Nephron progenitor cell (in vitro differentiated cells): ENCODE measurements around the gene EBF4.
A peak's percentile ranks its signal among the peaks of the same experiment; 100 is the strongest.
"Not testable (repeated sequence)": the region's sequence is repeated elsewhere in the genome, so short reads cannot be mapped to it uniquely, and the experiment has no call there.

Experiments
- DNase-seq: peaks from one replicate; pipeline ENCODE4 v3.0.0; 2021
- H3K27ac Mint-ChIP-seq: 2 replicates; pipeline ENCODE4 v1.8.0; 2021; ENCODE audit warnings: mild to moderate bottlenecking, moderate library complexity, mixed read lengths
- H3K27me3 Mint-ChIP-seq: 2 replicates; pipeline ENCODE4 v1.8.0; 2021; ENCODE audit warnings: mild to moderate bottlenecking, low read depth, mixed read lengths; ENCODE audit not compliant: poor library complexity
- H3K36me3 Mint-ChIP-seq: 2 replicates; pipeline ENCODE4 v1.8.0; 2021; ENCODE audit warnings: low read depth, mixed read lengths
- H3K4me1 Mint-ChIP-seq: 2 replicates; pipeline ENCODE4 v1.8.0; 2021; ENCODE audit warnings: mixed read lengths
- H3K4me3 Mint-ChIP-seq: 2 replicates; pipeline ENCODE4 v1.8.0; 2021; ENCODE audit warnings: mild to moderate bottlenecking, moderate library complexity, mixed read lengths
- H3K9me3 Mint-ChIP-seq: 2 replicates; pipeline ENCODE4 v1.8.0; 2021; ENCODE audit warnings: mild to moderate bottlenecking, moderate library complexity, mixed read lengths
- TF ChIP-seq, protein P1 (sequence below): fragments of 200-600 bp; sonication (generic); IDR thresholded peaks from 2 replicates; pipeline ENCODE4 v1.5.0; 2021; ENCODE audit warnings: antibody characterized with exemption

Gene EBF4

DNA sequence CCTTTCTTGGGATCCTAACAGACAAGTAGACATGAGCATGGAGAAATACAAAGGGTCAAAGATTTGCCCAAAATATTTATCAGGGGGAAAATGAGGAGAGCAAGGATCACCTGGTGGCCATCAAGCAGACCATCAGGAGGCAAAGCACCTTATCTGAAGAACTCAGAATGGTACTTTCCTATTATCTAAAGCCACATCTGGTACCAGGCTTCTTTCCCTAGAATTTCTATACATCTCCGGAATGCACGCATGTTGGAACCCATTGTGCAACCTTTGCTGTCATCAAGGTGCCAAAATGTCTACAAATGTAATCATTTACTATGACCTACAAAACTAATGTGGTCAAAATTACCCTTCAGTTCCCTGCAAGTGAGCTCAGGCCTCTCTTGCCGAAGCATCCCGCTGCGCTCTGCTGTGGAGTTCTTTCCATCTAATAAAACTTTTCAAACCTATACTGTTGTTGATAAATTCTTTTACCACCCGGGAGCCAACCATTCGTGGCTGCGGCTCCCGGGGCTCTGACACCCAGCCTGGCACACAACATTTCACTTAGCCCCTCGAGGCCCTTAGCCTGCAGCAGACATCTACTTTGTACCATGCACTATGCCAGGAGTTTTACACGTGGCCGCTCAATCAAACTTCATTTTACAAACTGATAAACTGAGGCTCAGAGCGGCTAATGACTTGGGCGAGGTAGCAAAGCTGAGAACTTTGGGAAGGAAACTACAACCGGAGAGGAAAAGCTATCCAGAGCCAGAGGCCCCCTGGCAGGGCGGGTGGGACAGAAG, 111.7 kb downstream of the EBF4 start:
- peaks cover 20% of the 10 kb centered on the region for H3K9me3 Mint-ChIP-seq
- peaks cover 58% of the 10 kb centered on the region for H3K27me3 Mint-ChIP-seq
- H3K4me1 Mint-ChIP-seq = peaks cover 57% of the 10 kb centered on the region
- TF ChIP-seq, protein P1, sequence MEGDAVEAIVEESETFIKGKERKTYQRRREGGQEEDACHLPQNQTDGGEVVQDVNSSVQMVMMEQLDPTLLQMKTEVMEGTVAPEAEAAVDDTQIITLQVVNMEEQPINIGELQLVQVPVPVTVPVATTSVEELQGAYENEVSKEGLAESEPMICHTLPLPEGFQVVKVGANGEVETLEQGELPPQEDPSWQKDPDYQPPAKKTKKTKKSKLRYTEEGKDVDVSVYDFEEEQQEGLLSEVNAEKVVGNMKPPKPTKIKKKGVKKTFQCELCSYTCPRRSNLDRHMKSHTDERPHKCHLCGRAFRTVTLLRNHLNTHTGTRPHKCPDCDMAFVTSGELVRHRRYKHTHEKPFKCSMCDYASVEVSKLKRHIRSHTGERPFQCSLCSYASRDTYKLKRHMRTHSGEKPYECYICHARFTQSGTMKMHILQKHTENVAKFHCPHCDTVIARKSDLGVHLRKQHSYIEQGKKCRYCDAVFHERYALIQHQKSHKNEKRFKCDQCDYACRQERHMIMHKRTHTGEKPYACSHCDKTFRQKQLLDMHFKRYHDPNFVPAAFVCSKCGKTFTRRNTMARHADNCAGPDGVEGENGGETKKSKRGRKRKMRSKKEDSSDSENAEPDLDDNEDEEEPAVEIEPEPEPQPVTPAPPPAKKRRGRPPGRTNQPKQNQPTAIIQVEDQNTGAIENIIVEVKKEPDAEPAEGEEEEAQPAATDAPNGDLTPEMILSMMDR = no peak
- peak overlapping the region; percentile 52 for H3K4me3 Mint-ChIP-seq
- no peak for DNase-seq
- no peak overlapping the region for H3K27ac Mint-ChIP-seq
- H3K36me3 Mint-ChIP-seq = peaks cover 5% of the 10 kb centered on the region

DNA sequence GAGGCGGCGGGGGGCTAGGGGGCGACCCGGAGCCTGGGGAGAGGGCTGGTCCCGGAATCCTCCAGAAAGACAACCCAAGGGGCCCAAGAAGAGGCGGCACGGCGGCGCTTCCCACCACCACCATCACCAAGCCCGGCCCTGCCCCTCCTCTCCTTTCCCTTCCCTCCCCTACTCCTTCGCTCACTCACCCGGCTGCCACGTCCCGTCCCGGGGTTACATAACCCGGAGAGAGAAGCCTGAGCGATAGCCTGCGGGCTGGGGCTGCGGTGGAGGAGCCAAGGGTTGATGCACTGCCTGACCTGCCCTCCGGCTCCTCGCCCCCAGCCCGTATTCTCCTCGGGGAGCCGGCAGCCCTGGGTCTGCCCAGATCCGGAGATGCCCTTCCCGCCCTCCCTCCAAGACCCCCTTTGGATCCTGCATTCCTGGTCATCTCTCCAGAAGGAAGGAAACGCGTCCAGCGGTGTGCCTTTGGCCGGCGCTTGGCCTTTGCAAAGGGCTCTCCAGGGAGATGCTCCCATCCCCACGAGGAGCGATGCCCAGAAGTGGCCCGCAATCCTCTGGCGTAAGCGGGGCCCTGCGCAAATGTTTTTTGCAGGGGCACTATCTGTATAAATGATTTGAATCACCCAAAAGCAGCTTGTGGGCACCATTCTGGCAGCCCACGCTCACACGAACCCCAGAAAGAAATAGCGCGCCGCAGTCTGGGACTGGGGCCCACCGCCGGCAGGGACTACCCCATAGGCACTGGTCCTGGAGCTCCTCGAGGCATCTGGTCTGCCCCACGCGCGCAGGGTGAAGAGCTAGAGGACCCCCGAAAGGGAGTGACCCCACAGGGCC, 112.5 kb downstream of the EBF4 start:
- peak overlapping the region; percentile 52 for H3K4me3 Mint-ChIP-seq
- TF ChIP-seq, protein P1 = no peak
- H3K27ac Mint-ChIP-seq = no peak overlapping the region
- H3K36me3 Mint-ChIP-seq = peaks cover 6% of the 10 kb centered on the region
- H3K27me3 Mint-ChIP-seq = peaks cover 58% of the 10 kb centered on the region
- peaks cover 26% of the 10 kb centered on the region for H3K9me3 Mint-ChIP-seq
- peaks cover 48% of the 10 kb centered on the region for H3K4me1 Mint-ChIP-seq
- peak; percentile 53 for DNase-seq

DNA sequence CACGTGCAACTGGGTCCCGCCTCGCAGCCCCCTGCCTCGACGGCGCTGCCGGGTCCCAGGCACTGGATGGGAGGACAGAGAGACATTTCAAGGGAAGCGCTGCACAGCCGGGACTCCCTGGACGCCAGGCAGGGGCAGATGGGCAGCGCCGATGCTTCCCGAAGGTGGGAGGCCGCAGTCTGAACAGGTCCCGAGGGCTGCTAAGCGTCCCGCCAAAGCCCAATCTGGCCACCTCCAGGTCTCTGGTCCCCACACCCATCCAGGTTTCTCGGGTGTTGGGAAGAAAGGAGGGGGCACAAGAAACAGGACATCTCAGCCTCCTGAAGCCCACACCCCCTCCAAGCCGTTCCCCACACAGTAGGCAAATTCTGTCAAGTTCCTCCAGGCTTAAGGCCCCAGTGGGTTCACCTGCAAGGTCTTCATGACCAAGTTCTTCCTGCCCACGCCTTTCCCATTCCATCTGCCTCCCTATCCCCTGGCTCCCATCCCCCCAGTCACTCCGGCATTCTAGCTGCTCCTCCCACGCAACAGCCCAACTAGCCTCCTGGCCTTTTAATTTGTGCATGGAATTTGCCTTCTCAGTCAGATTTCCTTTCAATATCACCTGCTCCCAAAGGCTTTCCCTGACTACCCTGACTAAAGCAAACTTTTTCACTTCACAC, 113.2 kb downstream of the EBF4 start:
- DNase-seq = no peak
- peaks cover 6% of the 10 kb centered on the region for H3K36me3 Mint-ChIP-seq
- H3K4me3 Mint-ChIP-seq = peak overlapping the region; percentile 51
- H3K27me3 Mint-ChIP-seq = peaks cover 60% of the 10 kb centered on the region
- peaks cover 32% of the 10 kb centered on the region for H3K9me3 Mint-ChIP-seq
- no peak overlapping the region for H3K27ac Mint-ChIP-seq
- TF ChIP-seq, protein P1 = no peak
- peaks cover 44% of the 10 kb centered on the region for H3K4me1 Mint-ChIP-seq

DNA sequence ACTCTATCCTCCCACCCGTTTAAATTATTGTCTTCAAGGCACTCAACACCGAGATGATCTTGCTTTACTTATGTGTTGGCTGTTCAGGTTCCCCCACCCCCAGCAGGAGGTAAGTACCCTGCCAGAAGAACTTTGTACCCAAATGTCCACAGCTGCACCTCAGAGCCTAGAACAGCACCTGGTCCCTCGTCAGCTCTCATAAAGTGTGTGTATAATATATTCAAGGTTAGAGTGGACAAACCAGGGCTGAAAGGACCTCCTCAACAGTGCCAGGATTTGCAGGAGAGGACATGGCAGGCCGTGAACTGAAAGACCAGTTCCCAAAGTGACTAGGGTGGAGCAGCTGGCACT, 113.7 kb downstream of the EBF4 start:
- Mint-ChIP-seq H3K36me3 (peaks cover 11% of the 10 kb centered on the region), H3K4me1 (peaks cover 39% of the 10 kb centered on the region), H3K9me3 (peaks cover 37% of the 10 kb centered on the region), H3K27me3 (peaks cover 65% of the 10 kb centered on the region), H3K27ac (no peak overlapping the region), H3K4me3 (peak overlapping the region; percentile 51)
- DNase-seq = no peak
- TF ChIP-seq, protein P1 = no peak

DNA sequence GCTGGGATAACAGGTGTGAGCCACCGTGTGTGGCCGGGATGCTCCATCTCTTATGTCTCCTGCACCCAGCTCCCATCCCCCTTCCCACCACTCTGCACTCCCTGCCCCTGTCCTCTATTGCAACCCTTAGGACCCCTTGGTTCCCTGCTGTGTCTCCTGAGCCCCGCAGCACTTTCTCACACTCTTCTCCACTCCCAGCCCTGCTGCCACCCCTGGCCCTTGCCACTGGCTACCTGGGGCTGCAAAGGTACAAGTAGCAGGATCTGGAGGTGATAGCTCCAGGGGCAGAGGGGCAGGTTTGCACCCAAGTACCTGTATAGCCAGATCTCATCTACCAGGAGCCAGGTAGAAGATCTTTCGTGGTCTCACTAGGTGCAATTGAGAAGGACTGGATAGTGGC, 114.4 kb downstream of the EBF4 start:
- no peak overlapping the region for H3K4me3 Mint-ChIP-seq
- peaks cover 44% of the 10 kb centered on the region for H3K9me3 Mint-ChIP-seq
- peaks cover 17% of the 10 kb centered on the region for H3K36me3 Mint-ChIP-seq
- TF ChIP-seq, protein P1 = no peak
- H3K27ac Mint-ChIP-seq = no peak overlapping the region
- peaks cover 34% of the 10 kb centered on the region for H3K4me1 Mint-ChIP-seq
- peaks cover 63% of the 10 kb centered on the region for H3K27me3 Mint-ChIP-seq
- no peak for DNase-seq

DNA sequence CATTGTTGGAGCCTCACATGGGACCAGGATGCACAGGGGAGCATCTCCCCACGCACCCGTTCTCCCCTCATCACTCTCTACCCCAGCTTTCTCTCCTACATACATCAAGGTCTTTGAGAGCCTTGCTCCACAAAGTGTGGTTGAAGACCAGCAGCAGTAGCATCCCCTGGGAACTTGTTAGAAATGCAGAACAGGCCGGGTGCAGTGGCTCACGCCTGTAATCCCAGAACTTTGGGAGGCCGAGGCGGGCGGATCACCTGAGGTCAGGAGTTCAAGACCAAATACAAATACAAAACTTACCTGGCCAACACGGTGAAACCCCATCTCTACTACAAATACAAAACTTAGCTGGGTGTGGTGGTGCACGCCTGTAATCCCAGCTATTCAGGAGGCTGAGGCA, 115.3 kb downstream of the EBF4 start:
- Mint-ChIP-seq H3K4me1 (peaks cover 29% of the 10 kb centered on the region), H3K27me3 (peaks cover 55% of the 10 kb centered on the region)

More for the DNA sequence above, 115.3 kb downstream of the EBF4 start:
- H3K27ac Mint-ChIP-seq, DNase-seq, H3K4me3 Mint-ChIP-seq: not testable (repeated sequence)
- Mint-ChIP-seq H3K9me3 (peaks cover 51% of the 10 kb centered on the region), H3K36me3 (peaks cover 23% of the 10 kb centered on the region)
